Spleen (tissue), 7 donors: Measurements from ENCODE around the gene AZU1.

ENCODE experiments used
- CTCF ChIP-seq, 11 experiments: fragments of 200-600 bp in 7 of 11; fragments of 450-650 bp in 4 of 11; sonication (generic) in 4 of 11; IDR thresholded peaks in 8 of 11; conservative IDR thresholded peaks in 3 of 11; 1 replicate in 7 of 11; 2 replicates in 4 of 11; pipeline versions ENCODE4 v1.4.0 to v1.8.0; 2016 to 2021; ENCODE audit warnings: antibody characterized with exemption in 11 of 11, inconsistent platforms in 4 of 11, mild to moderate bottlenecking in 1 of 11
- POLR2A ChIP-seq, 3 donors: fragments of 450-650 bp; IDR thresholded peaks; one replicate each; pipeline ENCODE4 v1.5.1; 2017; ENCODE audit warnings: antibody characterized with exemption in 3 of 3, mild to moderate bottlenecking in 1 of 3
- donor health status: DM: no; HTN: no; CAD: no; lungs with moderate emphysema.
- donor health status: DM: no; HTN: no; CAD: no.
- donor health status: DM: no; HTN: no; CAD: no.

DNA sequence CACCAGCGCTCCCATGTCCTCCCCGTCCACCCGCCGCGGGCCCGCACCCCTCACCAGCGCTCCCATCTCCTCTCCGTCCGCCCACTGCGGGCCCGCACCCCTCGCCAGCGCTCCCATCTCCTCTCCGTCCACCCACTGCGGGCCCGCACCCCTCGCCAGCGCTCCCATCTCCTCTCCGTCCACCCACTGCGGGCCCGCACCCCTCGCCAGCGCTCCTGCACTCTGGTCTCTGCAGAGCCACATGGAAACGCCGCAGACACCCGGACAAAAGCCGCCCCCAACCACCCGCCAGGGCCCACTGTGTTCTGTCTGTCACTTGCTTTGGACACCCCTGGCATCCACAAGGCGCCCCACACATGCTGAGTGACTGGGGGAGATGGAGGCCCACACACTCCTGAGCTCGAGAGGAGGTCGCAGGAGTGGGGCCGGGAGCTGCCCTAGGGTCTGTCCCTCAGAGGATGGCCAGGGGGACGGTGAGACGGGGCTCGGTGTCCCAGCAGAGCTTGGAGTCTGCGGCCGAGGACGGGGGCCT, 39.2 kb downstream of the AZU1 start:
- TF ChIP-seq POLR2A (IDR thresholded peaks at IDR 0.05) (no peak), CTCF (IDR thresholded peaks at IDR 0.05 in 8 of 11, conservative IDR thresholded peaks at IDR 0.05 in 3 of 11) (no peak)
